Right lobe of liver (tissue), 6 donors: ENCODE measurements around the gene TENM3. TPM values are rescaled to one million over a fixed set of nuclear protein-coding genes. Genes with fewer than 3 reads are reported as not detected.

Source experiments
- ATAC-seq, 4 donors: fragments of 200-7000 bp; cut with Tn5 transposase; one replicate each; pipeline ENCODE4 v1.9.1; 2020; ENCODE audit warnings: mild to moderate bottlenecking in 4 of 4, moderate library complexity in 4 of 4
- DNase-seq, 3 donors: peaks; one replicate each; pipeline ENCODE4 v3.0.0-alpha.2; 2020
- H3K27ac ChIP-seq, 3 donors: fragments of 200-600 bp; one replicate each; pipeline ENCODE4 v1.8.0; 2022
- H3K27me3 ChIP-seq, 2 donors: fragments of 200-600 bp; one replicate each; pipeline ENCODE4 v1.8.0; 2022
- H3K36me3 ChIP-seq, 4 donors: fragments of 200-600 bp; sonication (generic) in 1 of 4; one replicate each; pipeline versions ENCODE4 v1.5.1 to v1.8.0; 2017 to 2022; ENCODE audit warnings: control low read depth in 1 of 4
- H3K4me1 ChIP-seq, 4 donors: fragments of 200-600 bp; sonication (generic) in 1 of 4; one replicate each; pipeline versions ENCODE4 v1.5.1 to v1.8.0; 2017 to 2022; ENCODE audit warnings: control low read depth in 1 of 4
- H3K4me3 ChIP-seq, 3 donors: fragments of 200-600 bp; one replicate each; pipeline ENCODE4 v1.8.0; 2022
- H3K9me3 ChIP-seq, 4 donors: fragments of 200-600 bp; sonication (generic) in 1 of 4; one replicate each; pipeline versions ENCODE4 v1.5.1 to v1.8.0; 2017 to 2022; ENCODE audit warnings: control low read depth in 1 of 4
- CTCF ChIP-seq, 4 donors: fragments of 200-600 bp in 3 of 4; fragments of 450-650 bp in 1 of 4; IDR thresholded peaks; one replicate each; pipeline versions ENCODE4 v1.5.1 to v1.8.0; 2016 to 2022; ENCODE audit warnings: antibody characterized with exemption in 4 of 4, mild to moderate bottlenecking in 2 of 4
- POLR2A ChIP-seq: fragments of 450-650 bp; IDR thresholded peaks from one replicate; pipeline ENCODE4 v1.6.1; 2017; ENCODE audit warnings: antibody characterized with exemption, mild to moderate bottlenecking
- WGBS: methylation state at CpG from one replicate; pipeline ENCODE4 v1.1.6; 2018; ENCODE audit warnings: low coverage, low lambda C conversion rate; ENCODE audit not compliant: insufficient coverage; ENCODE audit errors: missing lambda C conversion rate; 5-methylcytosine and 5-hydroxymethylcytosine counted together
- intact Hi-C, 2 donors: fragments of 100-400 bp; cut with DNase I; formaldehyde crosslinking; loops; one replicate each; pipeline versions ENCODE4 v1.11.2 to v1.14.1; 2022
- total RNA-seq, 6 experiments: library from RNA; depleted of rRNA in 2 of 6; stranded (reverse); fragments of >200 nt in 2 of 6; fragmentation: NEBNext Ultra II Directional in 3 of 6; extraction: Animal tissue kit (Norgen Biotek cat#: 25700) in 3 of 6; gene quantifications; one replicate each; pipeline versions ENCODE4 v1.1.0 to v1.2.4, GENCODE V29; 2016 to 2023
- donor health status: DM: no; HTN: yes; CAD: no.
- donor health status: DM: no; HTN: no; CAD: no.
- donor health status: DM: no; HTN: no; CAD: no.
- donor health status: DM: no; HTN: yes; CAD: no.
- donor health status: DM: no; HTN: yes; CAD: no.

TENM3 gene
- total RNA-seq, 6 experiments from 2014 or later = 0.06 to 3.0 (median 1.1) TPM

DNA sequence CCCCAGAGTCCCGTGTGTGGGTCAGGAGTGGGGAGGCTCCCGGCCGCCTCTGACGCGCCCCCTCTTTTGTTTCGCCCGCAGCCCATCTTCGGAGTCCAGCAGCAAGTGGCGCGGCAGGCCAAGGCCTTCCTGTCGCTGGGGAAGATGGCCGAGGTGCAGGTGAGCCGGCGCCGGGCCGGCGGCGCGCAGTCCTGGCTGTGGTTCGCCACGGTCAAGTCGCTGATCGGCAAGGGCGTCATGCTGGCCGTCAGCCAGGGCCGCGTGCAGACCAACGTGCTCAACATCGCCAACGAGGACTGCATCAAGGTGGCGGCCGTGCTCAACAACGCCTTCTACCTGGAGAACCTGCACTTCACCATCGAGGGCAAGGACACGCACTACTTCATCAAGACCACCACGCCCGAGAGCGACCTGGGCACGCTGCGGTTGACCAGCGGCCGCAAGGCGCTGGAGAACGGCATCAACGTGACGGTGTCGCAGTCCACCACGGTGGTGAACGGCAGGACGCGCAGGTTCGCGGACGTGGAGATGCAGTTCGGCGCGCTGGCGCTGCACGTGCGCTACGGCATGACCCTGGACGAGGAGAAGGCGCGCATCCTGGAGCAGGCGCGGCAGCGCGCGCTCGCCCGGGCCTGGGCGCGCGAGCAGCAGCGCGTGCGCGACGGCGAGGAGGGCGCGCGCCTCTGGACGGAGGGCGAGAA lies 556.5 kb downstream of the TENM3 start:
- ATAC-seq (no peak), DNase-seq (no peak)
- no peaks in the 10 kb centered on the region for H3K9me3 ChIP-seq
- no peaks in the 10 kb centered on the region for H3K4me1 ChIP-seq
- no peaks in the 10 kb centered on the region for H3K27me3 ChIP-seq
- WGBS = 95% methylated on average over 28 of the region's 85 CpGs
- H3K36me3 ChIP-seq = no peaks in the 10 kb centered on the region
- no peak overlapping the region for H3K27ac ChIP-seq
- intact Hi-C loops = no loop called here
- no peak overlapping the region for H3K4me3 ChIP-seq
- TF ChIP-seq CTCF (IDR thresholded peaks at IDR 0.05) (no peak), POLR2A (no peak)

DNA sequence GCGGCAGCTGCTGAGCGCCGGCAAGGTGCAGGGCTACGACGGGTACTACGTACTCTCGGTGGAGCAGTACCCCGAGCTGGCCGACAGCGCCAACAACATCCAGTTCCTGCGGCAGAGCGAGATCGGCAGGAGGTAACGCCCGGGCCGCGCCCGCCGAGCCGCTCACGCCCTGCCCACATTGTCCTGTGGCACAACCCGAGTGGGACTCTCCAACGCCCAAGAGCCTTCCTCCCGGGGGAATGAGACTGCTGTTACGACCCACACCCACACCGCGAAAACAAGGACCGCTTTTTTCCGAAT lies 557.0 kb downstream of the TENM3 start:
- no peak for DNase-seq
- H3K9me3 ChIP-seq = no peaks in the 10 kb centered on the region
- intact Hi-C loops = no loop called here

GRCh38 chr4:182801636-182802035 lies 558.4 kb downstream of the TENM3 start:
- ATAC-seq (no peak), DNase-seq (no peak)
- no peak overlapping the region for H3K4me3 ChIP-seq
- H3K36me3 ChIP-seq = no peaks in the 10 kb centered on the region
- H3K27me3 ChIP-seq = no peaks in the 10 kb centered on the region
- intact Hi-C loops = no loop called here
- peaks cover 0 to 4% (median 0%) of the 10 kb centered on the region in 4 donors for H3K4me1 ChIP-seq
- TF ChIP-seq CTCF (IDR thresholded peaks at IDR 0.05) = no peak
- no peak for TF ChIP-seq POLR2A
- H3K9me3 ChIP-seq = no peaks in the 10 kb centered on the region
- WGBS = 92% methylated on average over 14 of the region's 15 CpGs
- no peak overlapping the region for H3K27ac ChIP-seq

More for the DNA sequence above, 557.0 kb downstream of the TENM3 start:
- Histone ChIP-seq H3K27ac (no peak overlapping the region), H3K27me3 (no peaks in the 10 kb centered on the region), H3K4me3 (no peak overlapping the region), H3K4me1 (no peaks in the 10 kb centered on the region), H3K36me3 (no peaks in the 10 kb centered on the region)
- 93% methylated on average over 2 of the region's 29 CpGs for WGBS
- no peak for TF ChIP-seq POLR2A
- TF ChIP-seq CTCF (IDR thresholded peaks at IDR 0.05) = no peak
- no peak for ATAC-seq

GRCh38 chr4:182802621-182803020 lies 559.4 kb downstream of the TENM3 start:
- ATAC-seq (no peak), DNase-seq (no peak)
- Histone ChIP-seq H3K36me3 (no peaks in the 10 kb centered on the region), H3K27ac (no peak overlapping the region), H3K9me3 (no peaks in the 10 kb centered on the region), H3K4me1 (peaks cover 0 to 4% (median 0%) of the 10 kb centered on the region in 4 donors), H3K4me3 (no peak overlapping the region), H3K27me3 (no peaks in the 10 kb centered on the region)
- no peak for TF ChIP-seq CTCF (IDR thresholded peaks at IDR 0.05)
- no peak for TF ChIP-seq POLR2A
- intact Hi-C loops = no loop called here

DNA sequence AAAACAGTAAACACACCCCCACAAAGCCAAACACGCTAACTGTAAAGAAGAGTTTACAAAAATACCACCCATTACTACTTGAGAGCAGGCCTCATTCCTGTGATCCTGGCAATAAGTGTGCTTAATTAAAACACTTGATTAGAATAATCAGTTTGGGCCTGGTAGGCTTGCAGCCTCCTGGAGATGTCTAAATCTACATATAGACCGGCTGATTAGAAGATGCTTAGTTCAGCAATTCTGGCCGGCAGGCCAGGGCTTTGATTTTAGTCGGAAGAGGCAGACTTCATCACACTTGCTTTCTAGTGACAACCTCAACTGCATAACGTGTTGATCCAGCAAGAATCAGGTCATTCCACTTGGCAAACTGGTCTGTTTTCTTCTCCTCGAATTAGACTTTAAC lies 560.0 kb downstream of the TENM3 start:
- no peak overlapping the region for H3K27ac ChIP-seq
- intact Hi-C loops = no loop called here
- no peak for TF ChIP-seq CTCF (IDR thresholded peaks at IDR 0.05)
- TF ChIP-seq POLR2A = no peak
- DNase-seq = no peak
- no peaks in the 10 kb centered on the region for H3K9me3 ChIP-seq
- no peaks in the 10 kb centered on the region for H3K27me3 ChIP-seq
- no peak for ATAC-seq
- no peaks in the 10 kb centered on the region for H3K36me3 ChIP-seq
- H3K4me3 ChIP-seq = no peak overlapping the region
- 33% methylated on average over 6 of the region's 6 CpGs for WGBS
- peaks cover 0 to 4% (median 0%) of the 10 kb centered on the region in 4 donors for H3K4me1 ChIP-seq
